CD14-positive monocyte (primary cell): ENCODE results near the gene OAS1. TPM values are rescaled to one million over a fixed set of nuclear protein-coding genes. Genes with fewer than 3 reads are reported as not detected.
A peak's percentile ranks its signal among the peaks of the same experiment; 100 is the strongest.

Source experiments
- DNase-seq, 3 donors: peaks; one replicate each; pipeline ENCODE4 v3.0.0-alpha.2; 2011 to 2022
- H2AFZ ChIP-seq: 2 replicates; pipeline ENCODE4 v1.6.0; 2012; ENCODE audit warnings: mild to moderate bottlenecking, low read depth, low read length, inconsistent platforms; ENCODE audit not compliant: insufficient read depth, poor library complexity, severe bottlenecking
- H3K27ac ChIP-seq, 2 donors: 1 replicate in 1 of 2; 2 replicates in 1 of 2; pipeline ENCODE4 v1.5.1; 2012 to 2013; ENCODE audit warnings: low read length in 2 of 2, control low read depth in 1 of 2, inconsistent platforms in 1 of 2, low read depth in 1 of 2, mild to moderate bottlenecking in 1 of 2
- H3K27me3 ChIP-seq, 2 donors: one replicate each; pipeline versions ENCODE4 v1.6.0 to v1.6.1; 2011 to 2013; ENCODE audit warnings: low read length in 2 of 2; ENCODE audit not compliant: control insufficient read depth in 2 of 2, insufficient read depth in 2 of 2
- H3K36me3 ChIP-seq, 2 donors: replicated peaks in 1 of 2; 1 replicate in 1 of 2; 2 replicates in 1 of 2; pipeline versions ENCODE4 v1.5.1 to v1.6.1; 2012 to 2013; ENCODE audit warnings: low read length in 2 of 2, control low read depth in 1 of 2, inconsistent platforms in 1 of 2, mild to moderate bottlenecking in 1 of 2; ENCODE audit not compliant: insufficient read depth in 2 of 2, control insufficient read depth in 1 of 2
- H3K4me1 ChIP-seq, 2 donors: 1 replicate in 1 of 2; 2 replicates in 1 of 2; pipeline versions ENCODE4 v1.5.1 to v1.6.1; 2012 to 2013; ENCODE audit warnings: low read length in 2 of 2, control low read depth in 1 of 2, inconsistent platforms in 1 of 2, mild to moderate bottlenecking in 1 of 2, moderate library complexity in 1 of 2; ENCODE audit not compliant: insufficient read depth in 2 of 2, control insufficient read depth in 1 of 2
- H3K4me2 ChIP-seq: replicated peaks from 2 replicates; pipeline ENCODE3; 2012; ENCODE audit warnings: low read length, moderate library complexity, mild to moderate bottlenecking; ENCODE audit not compliant: poor library complexity, severe bottlenecking; ENCODE audit errors: extremely low read depth
- H3K4me3 ChIP-seq, 3 experiments: fragments of 200-600 bp in 1 of 3; sonication (generic) in 1 of 3; replicated peaks in 1 of 3; 1 replicate in 2 of 3; 2 replicates in 1 of 3; pipeline ENCODE4 v1.5.1; 2011 to 2013; ENCODE audit warnings: low read length in 3 of 3, mild to moderate bottlenecking in 3 of 3, control low read depth in 2 of 3, low read depth in 2 of 3, inconsistent platforms in 1 of 3, moderate library complexity in 1 of 3
- H3K79me2 ChIP-seq: 2 replicates; pipeline ENCODE4 v1.6.0; 2012; ENCODE audit warnings: mild to moderate bottlenecking, control low read depth, inconsistent platforms, low read length, moderate library complexity; ENCODE audit not compliant: insufficient read depth
- H3K9ac ChIP-seq: 2 replicates; pipeline ENCODE4 v1.6.0; 2017; ENCODE audit warnings: low read length, mild to moderate bottlenecking; ENCODE audit not compliant: insufficient read depth, poor library complexity, severe bottlenecking
- H3K9me3 ChIP-seq, 2 donors: replicated peaks in 1 of 2; 1 replicate in 1 of 2; 2 replicates in 1 of 2; pipeline versions ENCODE4 v1.5.1 to v1.6.1; 2012 to 2013; ENCODE audit warnings: low read length in 2 of 2, control low read depth in 1 of 2; ENCODE audit not compliant: control insufficient read depth in 1 of 2, insufficient read depth in 1 of 2
- H4K20me1 ChIP-seq: 2 replicates; pipeline ENCODE4 v1.6.0; 2012; ENCODE audit warnings: mild to moderate bottlenecking, low read length, control low read depth, moderate library complexity; ENCODE audit not compliant: insufficient read depth
- H3K27ac Mint-ChIP-seq, 7 donors: one replicate each; pipeline ENCODE4 v1.8.0; 2020; ENCODE audit warnings: mild to moderate bottlenecking in 7 of 7, mixed read lengths in 7 of 7, moderate library complexity in 6 of 7, inconsistent platforms in 2 of 7
- H3K27me3 Mint-ChIP-seq, 3 donors: one replicate each; pipeline ENCODE4 v1.8.0; 2021 to 2022; ENCODE audit warnings: low read depth in 3 of 3, mild to moderate bottlenecking in 3 of 3, mixed read lengths in 3 of 3, moderate library complexity in 3 of 3, inconsistent platforms in 1 of 3
- H3K36me3 Mint-ChIP-seq, 2 donors: one replicate each; pipeline ENCODE4 v1.8.0; 2020; ENCODE audit warnings: mixed read lengths in 2 of 2, inconsistent platforms in 1 of 2, mild to moderate bottlenecking in 1 of 2
- H3K4me1 Mint-ChIP-seq: one replicate; pipeline ENCODE4 v1.8.0; 2020; ENCODE audit warnings: mild to moderate bottlenecking, mixed read lengths
- H3K4me3 Mint-ChIP-seq, 2 donors: one replicate each; pipeline ENCODE4 v1.8.0; 2020; ENCODE audit warnings: mild to moderate bottlenecking in 2 of 2, mixed read lengths in 2 of 2, moderate library complexity in 1 of 2
- H3K9me3 Mint-ChIP-seq, 7 donors: one replicate each; pipeline ENCODE4 v1.8.0; 2020 to 2022; ENCODE audit warnings: mixed read lengths in 7 of 7, mild to moderate bottlenecking in 6 of 7, moderate library complexity in 6 of 7, inconsistent platforms in 2 of 7
- CTCF ChIP-seq: fragments of 200-600 bp; IDR thresholded peaks from one replicate; pipeline ENCODE4 v1.8.0; 2022; ENCODE audit warnings: antibody characterized with exemption, mild to moderate bottlenecking
- WGBS: methylation state at CpG from one replicate; pipeline ENCODE4 v1.1.5; 2013; ENCODE audit warnings: missing lambda C conversion rate; ENCODE audit not compliant: insufficient coverage; 5-methylcytosine and 5-hydroxymethylcytosine counted together
- intact Hi-C, 2 donors: fragments of 100-400 bp; cut with micrococcal nuclease; formaldehyde crosslinking; loops; one replicate each; pipeline versions ENCODE4 v1.15.0 to v1.15.1; 2023
- polyA plus RNA-seq, 3 donors: library from polyadenylated mRNA; depleted of rRNA in 1 of 3; unstranded in 2 of 3; stranded (reverse) in 1 of 3; fragments of 300-500 nt in 2 of 3; fragments of >200 nt in 1 of 3; fragmentation: Illumina TruSeq in 2 of 3; gene quantifications; 1 replicate in 2 of 3; 2 replicates in 1 of 3; pipeline ENCODE4 v1.2.3, GENCODE V29; 2012 to 2021

The OAS1 gene
- polyA plus RNA-seq, 3 donors, result 111 to 237 (median 237) TPM

- Histone ChIP-seq H3K4me1 (peaks cover 22 to 24% of the 10 kb centered on the region in 2 donors), H3K27me3 (no peaks in the 10 kb centered on the region), H3K9me3 (no peaks in the 10 kb centered on the region), H3K36me3 (peaks cover 6 to 8% of the 10 kb centered on the region in 2 donors), H4K20me1 (peaks cover 19% of the 10 kb centered on the region), H2AFZ (no peak overlapping the region), H3K9ac (no peak overlapping the region), H3K4me3 (no peak overlapping the region), H3K27ac (peak overlapping the region in 1 of 2 donors; percentile 4), H3K79me2 (peaks cover 4% of the 10 kb centered on the region), H3K4me2 (no peak overlapping the region)
- TF ChIP-seq CTCF, result no peak
- Mint-ChIP-seq H3K27ac (peak overlapping the region in 2 of 7 donors; percentile 1 to 6), H3K4me3 (no peak overlapping the region), H3K4me1 (peaks cover 28% of the 10 kb centered on the region), H3K27me3 (peaks cover 0 to 3% (median 0%) of the 10 kb centered on the region in 3 donors), H3K9me3 (peaks cover 0 to 2% (median 0%) of the 10 kb centered on the region in 7 donors), H3K36me3 (peaks cover 7 to 9% of the 10 kb centered on the region in 2 donors)
- DNase-seq, result peak in 1 of 3 donors; percentile 43
- intact Hi-C loops, result no loop called here
- WGBS, result 0% methylated on average over 1 of the region's 2 CpGs
Measured at GRCh38 chr12:112936927-112937326, 30.2 kb downstream of the OAS1 start.

- Histone ChIP-seq H3K36me3 (peaks cover 15 to 16% of the 10 kb centered on the region in 2 donors), H3K9me3 (no peaks in the 10 kb centered on the region), H3K9ac (peak within 1 kb of the TSS; percentile 68), H2AFZ (peak within 1 kb of the TSS; percentile 83), H3K4me3 (peak within 1 kb of the TSS; percentile 63 to 93 (median 86)), H3K27me3 (no peaks in the 10 kb centered on the region), H3K4me2 (peak within 1 kb of the TSS; percentile 94), H3K4me1 (peaks cover 22 to 24% of the 10 kb centered on the region in 2 donors), H4K20me1 (peaks cover 22% of the 10 kb centered on the region), H3K79me2 (peaks cover 4% of the 10 kb centered on the region), H3K27ac (peak within 1 kb of the TSS; percentile 61 to 72)
- WGBS, result 4% methylated on average over 45 of the region's 50 CpGs
- H3K36me3 Mint-ChIP-seq, result peaks cover 10 to 14% of the 10 kb centered on the region in 2 donors
- peaks cover 0 to 2% (median 0%) of the 10 kb centered on the region in 3 donors for H3K27me3 Mint-ChIP-seq
- peak within 1 kb of the TSS; percentile 90 to 94 for H3K4me3 Mint-ChIP-seq
- peaks cover 26% of the 10 kb centered on the region for H3K4me1 Mint-ChIP-seq
- DNase-seq, result peak; percentile 88 to 97 (median 88)
- TF ChIP-seq CTCF, result no peak
- peak within 1 kb of the TSS; percentile 71 to 87 (median 83) for H3K27ac Mint-ChIP-seq
- intact Hi-C loops, result no loop called here
- peaks cover 0 to 2% (median 0%) of the 10 kb centered on the region in 7 donors for H3K9me3 Mint-ChIP-seq
Measured at GRCh38 chr12:112937741-112938719, 31.3 kb downstream of the OAS1 start, which contains the start of gene OAS3. Gene OAS3, plus strand, starts transcription at chr12:112938474. Its CDS starts 57 bp downstream, at chr12:112938531.
